Osteocyte (in vitro differentiated cells): ENCODE data around the gene ODR4. TPM values are rescaled to one million over a fixed set of nuclear protein-coding genes. Genes with fewer than 3 reads are reported as not detected.

Experiments used
- DNase-seq: peaks from one replicate; pipeline ENCODE4 v3.0.0; 2021; ENCODE audit warnings: mixed read lengths; ENCODE audit not compliant: unreplicated experiment; ENCODE audit errors: extremely low spot score
- H3K27ac Mint-ChIP-seq: one replicate; pipeline ENCODE4 v1.8.0; 2021; ENCODE audit warnings: mild to moderate bottlenecking, mixed read lengths; ENCODE audit not compliant: unreplicated experiment
- H3K27me3 Mint-ChIP-seq: one replicate; pipeline ENCODE4 v1.8.0; 2021; ENCODE audit warnings: mixed read lengths; ENCODE audit not compliant: unreplicated experiment
- H3K36me3 Mint-ChIP-seq: one replicate; pipeline ENCODE4 v1.8.0; 2021; ENCODE audit warnings: mixed read lengths; ENCODE audit not compliant: unreplicated experiment
- H3K4me1 Mint-ChIP-seq: one replicate; pipeline ENCODE4 v1.8.0; 2021; ENCODE audit warnings: mixed read lengths; ENCODE audit not compliant: unreplicated experiment
- H3K4me3 Mint-ChIP-seq: one replicate; pipeline ENCODE4 v1.8.0; 2021; ENCODE audit warnings: mild to moderate bottlenecking, moderate library complexity, mixed read lengths; ENCODE audit not compliant: unreplicated experiment
- H3K9me3 Mint-ChIP-seq: one replicate; pipeline ENCODE4 v1.8.0; 2021; ENCODE audit warnings: mixed read lengths; ENCODE audit not compliant: unreplicated experiment
- CTCF ChIP-seq: fragments of 200-600 bp; sonication (generic); IDR thresholded peaks from 2 replicates; pipeline ENCODE4 v1.5.0; 2021; ENCODE audit warnings: antibody characterized with exemption, mild to moderate bottlenecking, moderate library complexity
- total RNA-seq: library from RNA; stranded (reverse); gene quantifications from 2 replicates; pipeline ENCODE4 v1.2.1, GENCODE V29; 2021

Gene ODR4
- total RNA-seq, 1 donor from 2014 or later = 19.5 TPM

- Mint-ChIP-seq H3K27ac (no peak overlapping the region), H3K27me3 (no peaks in the 10 kb centered on the region), H3K4me1 (no peaks in the 10 kb centered on the region), H3K9me3 (no peaks in the 10 kb centered on the region), H3K36me3 (peaks cover 23% of the 10 kb centered on the region), H3K4me3 (no peak overlapping the region)
- no peak for TF ChIP-seq CTCF
- DNase-seq = no peak
Measured at GRCh38 chr1:186409091-186409490, 33.5 kb downstream of the ODR4 start.

GRCh38 chr1:186413319-186413718 lies 37.7 kb downstream of the ODR4 start:
- H3K27ac Mint-ChIP-seq = no peak overlapping the region
- no peaks in the 10 kb centered on the region for H3K9me3 Mint-ChIP-seq
- no peaks in the 10 kb centered on the region for H3K27me3 Mint-ChIP-seq
- no peak overlapping the region for H3K4me3 Mint-ChIP-seq
- no peak for TF ChIP-seq CTCF
- no peak for DNase-seq
- H3K4me1 Mint-ChIP-seq = peaks cover 8% of the 10 kb centered on the region
- peaks cover 10% of the 10 kb centered on the region for H3K36me3 Mint-ChIP-seq

GRCh38 chr1:186418503-186418902 lies 42.9 kb downstream of the ODR4 start:
- Mint-ChIP-seq H3K27ac (no peak overlapping the region), H3K27me3 (no peaks in the 10 kb centered on the region), H3K36me3 (peaks cover 25% of the 10 kb centered on the region), H3K9me3 (no peaks in the 10 kb centered on the region), H3K4me1 (peaks cover 27% of the 10 kb centered on the region), H3K4me3 (no peak overlapping the region)
- DNase-seq = no peak
- no peak for TF ChIP-seq CTCF

GRCh38 chr1:186420311-186420710 lies 44.7 kb downstream of the ODR4 start:
- H3K27me3 Mint-ChIP-seq = no peaks in the 10 kb centered on the region
- DNase-seq = no peak
- H3K4me3 Mint-ChIP-seq = no peak overlapping the region
- TF ChIP-seq CTCF = no peak
- no peaks in the 10 kb centered on the region for H3K9me3 Mint-ChIP-seq
- H3K36me3 Mint-ChIP-seq = peaks cover 25% of the 10 kb centered on the region
- H3K27ac Mint-ChIP-seq = peak overlapping the region; percentile 48
- peaks cover 26% of the 10 kb centered on the region for H3K4me1 Mint-ChIP-seq

GRCh38 chr1:186420923-186421322 lies 45.3 kb downstream of the ODR4 start:
- no peaks in the 10 kb centered on the region for H3K27me3 Mint-ChIP-seq
- no peak for DNase-seq
- no peak overlapping the region for H3K4me3 Mint-ChIP-seq
- peak overlapping the region; percentile 48 for H3K27ac Mint-ChIP-seq
- H3K9me3 Mint-ChIP-seq = no peaks in the 10 kb centered on the region
- TF ChIP-seq CTCF = no peak
- H3K4me1 Mint-ChIP-seq = peaks cover 24% of the 10 kb centered on the region
- H3K36me3 Mint-ChIP-seq = peaks cover 25% of the 10 kb centered on the region
